Measurements from ENCODE around the gene SLC1A5.
"Not testable (repeated sequence)": the region's sequence is repeated elsewhere in the genome, so short reads cannot be mapped to it uniquely, and the experiment has no call there.

Gene SLC1A5

GRCh38 chr19:46788262-46788967, at the start of gene SLC1A5:
TSS of gene SLC1A5 (minus strand) at chr19:46788594. CDS start at chr19:46787965, 629 bp downstream.
- peak; percentile 87 to 91 for DNase-seq

- no peak for DNase-seq
These were observed 49.8 kb upstream of the SLC1A5 start for GRCh38 chr19:46838160-46838559.

GRCh38 chr19:46834984-46835383, 46.6 kb upstream of the SLC1A5 start:
- no peak for DNase-seq

- DNase-seq: no peak
These were observed 45.7 kb upstream of the SLC1A5 start for GRCh38 chr19:46834121-46834520.

- no peak for DNase-seq
These were observed 42.5 kb upstream of the SLC1A5 start for GRCh38 chr19:46830864-46831263.

GRCh38 chr19:46828484-46828883, 40.1 kb upstream of the SLC1A5 start:
- no peak for DNase-seq

- DNase-seq: no peak
These were observed 37.3 kb upstream of the SLC1A5 start for GRCh38 chr19:46825731-46826055.

GRCh38 chr19:46824890-46825730, 36.7 kb upstream of the SLC1A5 start:
- no peak for DNase-seq

GRCh38 chr19:46823049-46823448, 34.7 kb upstream of the SLC1A5 start:
- DNase-seq: no peak

- DNase-seq: not testable (repeated sequence)
These were observed 34.0 kb upstream of the SLC1A5 start for GRCh38 chr19:46822410-46822787.

- DNase-seq: no peak
These were observed 33.4 kb upstream of the SLC1A5 start for GRCh38 chr19:46821512-46822409.

GRCh38 chr19:46818812-46819211, 30.4 kb upstream of the SLC1A5 start:
- DNase-seq: no peak

- DNase-seq: no peak
These were observed 27.6 kb upstream of the SLC1A5 start for GRCh38 chr19:46815833-46816627.

GRCh38 chr19:46813839-46814358, 25.5 kb upstream of the SLC1A5 start:
- peak; percentile 27 to 48 for DNase-seq

GRCh38 chr19:46812977-46813838, 24.8 kb upstream of the SLC1A5 start:
- no peak for DNase-seq

- no peak for DNase-seq
These were observed 21.3 kb upstream of the SLC1A5 start for GRCh38 chr19:46809534-46810272.

GRCh38 chr19:46806656-46807055, 18.3 kb upstream of the SLC1A5 start:
- DNase-seq: no peak

GRCh38 chr19:46804432-46804831, 16.0 kb upstream of the SLC1A5 start:
- not testable (repeated sequence) for DNase-seq

GRCh38 chr19:46803555-46803954, 15.2 kb upstream of the SLC1A5 start:
- DNase-seq: no peak

GRCh38 chr19:46802152-46802551, 13.8 kb upstream of the SLC1A5 start:
- DNase-seq: no peak
